HepG2 (cell line): ENCODE measurements around the gene TTBK1. TPM values are rescaled to one million over a fixed set of nuclear protein-coding genes. Genes with fewer than 3 reads are reported as not detected.
A peak's percentile ranks its signal among the peaks of the same experiment; 100 is the strongest.

Experiments
- ARHGAP35 ChIP-seq: sonication (generic); formaldehyde crosslinking; IDR thresholded peaks from 2 replicates; pipeline ENCODE4 v1.9.0; 2022; ENCODE audit warnings: mild to moderate bottlenecking, inconsistent platforms, moderate library complexity, missing genetic modification reagents, borderline replicate concordance
- CC2D1A ChIP-seq: sonication (generic); formaldehyde crosslinking; IDR thresholded peaks from 2 replicates; pipeline ENCODE4 v1.8.1; 2023; ENCODE audit warnings: mild to moderate bottlenecking, missing genetic modification reagents
- CCDC6 ChIP-seq: sonication (generic); formaldehyde crosslinking; IDR thresholded peaks from 2 replicates; pipeline ENCODE4 v1.8.1; 2022; ENCODE audit warnings: mild to moderate bottlenecking, missing genetic modification reagents, moderate library complexity
- CEBPG ChIP-seq: IDR thresholded peaks from 2 replicates; pipeline ENCODE4 v1.6.1; 2016
- EEA1 ChIP-seq: sonication (generic); formaldehyde crosslinking; IDR thresholded peaks from 2 replicates; pipeline ENCODE4 v1.5.1; 2020; ENCODE audit warnings: mild to moderate bottlenecking, missing genetic modification reagents, borderline replicate concordance
- FLYWCH1 ChIP-seq: sonication (generic); formaldehyde crosslinking; IDR thresholded peaks from 2 replicates; pipeline ENCODE4 v1.8.1; 2023; ENCODE audit warnings: mild to moderate bottlenecking, missing genetic modification reagents
- GLI4 ChIP-seq: sonication (generic); formaldehyde crosslinking; IDR thresholded peaks from 2 replicates; pipeline ENCODE4 v1.5.1; 2020; ENCODE audit warnings: missing genetic modification reagents, mild to moderate bottlenecking, moderate library complexity, borderline replicate concordance
- GLMP ChIP-seq: sonication (generic); formaldehyde crosslinking; IDR thresholded peaks from 2 replicates; pipeline ENCODE4 v1.9.0; 2021; ENCODE audit warnings: missing genetic modification reagents, mild to moderate bottlenecking, borderline replicate concordance
- GTF3A ChIP-seq: sonication (generic); formaldehyde crosslinking; conservative IDR thresholded peaks from 2 replicates; pipeline ENCODE4 v1.4.0; 2020; ENCODE audit warnings: mild to moderate bottlenecking, missing genetic modification reagents
- MAZ ChIP-seq, 2 experiments: sonication (generic) in 1 of 2; formaldehyde crosslinking in 1 of 2; IDR thresholded peaks; 2 replicates each; pipeline versions ENCODE4 v1.5.0 to v1.6.1; 2012 to 2020; ENCODE audit warnings: low read depth in 2 of 2, mild to moderate bottlenecking in 2 of 2, borderline replicate concordance in 1 of 2, improper control_type of control experiment in 1 of 2, low read length in 1 of 2, missing genetic modification reagents in 1 of 2, moderate library complexity in 1 of 2
- MTF2 ChIP-seq: sonication (generic); formaldehyde crosslinking; IDR thresholded peaks from 2 replicates; pipeline ENCODE4 v1.5.0; 2020; ENCODE audit warnings: missing genetic modification reagents, borderline replicate concordance
- NFIC ChIP-seq: IDR thresholded peaks from 2 replicates; pipeline ENCODE4 v1.6.1; 2012; ENCODE audit warnings: mild to moderate bottlenecking, low read length, inconsistent platforms
- NFRKB ChIP-seq: fragments of 450-650 bp; IDR thresholded peaks from 2 replicates; pipeline ENCODE4 v1.6.1; 2017
- NR3C1 ChIP-seq: sonication (generic); formaldehyde crosslinking; IDR thresholded peaks from 2 replicates; pipeline ENCODE4 v1.4.0; 2020; ENCODE audit warnings: missing genetic modification reagents
- REST ChIP-seq, 2 experiments: IDR thresholded peaks; 2 replicates each; pipeline ENCODE4 v1.6.1; 2011 to 2012; ENCODE audit warnings: low read length in 2 of 2, borderline replicate concordance in 1 of 2, low read depth in 1 of 2, mild to moderate bottlenecking in 1 of 2, moderate library complexity in 1 of 2
- SIN3A ChIP-seq: IDR thresholded peaks from 2 replicates; pipeline ENCODE4 v1.6.1; 2011; ENCODE audit warnings: low read depth, mild to moderate bottlenecking, control low read depth, low read length, borderline replicate concordance
- SIX4 ChIP-seq: sonication (generic); formaldehyde crosslinking; IDR thresholded peaks from 2 replicates; pipeline ENCODE4 v1.4.0; 2020; ENCODE audit warnings: missing genetic modification reagents
- THAP8 ChIP-seq: sonication (generic); formaldehyde crosslinking; IDR thresholded peaks from 2 replicates; pipeline ENCODE4 v1.5.1; 2020; ENCODE audit warnings: missing genetic modification reagents, mild to moderate bottlenecking, borderline replicate concordance
- ZNF143 ChIP-seq: sonication (generic); formaldehyde crosslinking; IDR thresholded peaks from 2 replicates; pipeline ENCODE4 v1.4.0; 2020; ENCODE audit warnings: missing genetic modification reagents
- ZNF275 ChIP-seq: sonication (generic); formaldehyde crosslinking; IDR thresholded peaks from 2 replicates; pipeline ENCODE4 v1.8.0; 2022; ENCODE audit warnings: missing genetic modification reagents, mild to moderate bottlenecking, inconsistent platforms, borderline replicate concordance
- ZNF552 ChIP-seq: sonication (generic); formaldehyde crosslinking; IDR thresholded peaks from 2 replicates; pipeline ENCODE4 v1.9.0; 2022; ENCODE audit warnings: missing genetic modification reagents, mild to moderate bottlenecking, borderline replicate concordance
- ZNF710 ChIP-seq: sonication (generic); formaldehyde crosslinking; IDR thresholded peaks from 2 replicates; pipeline ENCODE4 v1.5.0; 2020; ENCODE audit warnings: mild to moderate bottlenecking, missing genetic modification reagents, borderline replicate concordance
- polyA plus RNA-seq, 8 experiments: library from polyadenylated mRNA; depleted of rRNA in 3 of 8; stranded (reverse) in 7 of 8; unstranded in 1 of 8; fragments of >200 nt; fragmentation: Illumina TruSeq in 4 of 8; extraction: Trizol in 4 of 8; gene quantifications; 2 replicates each; pipeline versions ENCODE4 v1.2.1 to v1.2.3, GENCODE V29; 2011 to 2016; ENCODE audit warnings: low read depth in 4 of 8, missing spikeins in 1 of 8, mixed read lengths in 1 of 8; ENCODE audit not compliant: insufficient read depth in 1 of 8
- total RNA-seq, 5 experiments: library from RNA; depleted of rRNA; stranded (reverse); fragments of >200 nt; fragmentation: Illumina TruSeq; extraction: Trizol; gene quantifications; 2 replicates each; pipeline ENCODE4 v1.2.3, GENCODE V29; 2016; ENCODE audit warnings: low read depth in 1 of 5

TTBK1 gene
- total and polyA plus RNA-seq, 2 of the 13 experiments (the other 11 are each of a cell fraction or from before 2014, with no cell fraction given): 0.24 to 0.33 TPM

GRCh38 chr6:43277306-43277642 lies 34.0 kb downstream of the TTBK1 start (continued):
- no peak for TF ChIP-seq FLYWCH1 (CRISPR knock-in tag)
- no peak for TF ChIP-seq ZNF552 (CRISPR knock-in tag)
- TF ChIP-seq ZNF710 (CRISPR knock-in tag): peak; percentile 84; the same call in 1 of the 2 replicates
- no peak for TF ChIP-seq CEBPG (CRISPR knock-in tag)
- no peak for TF ChIP-seq MAZ (IDR thresholded peaks at IDR 0.05; ENCODE audit: borderline replicate concordance, low read depth, low read length)
- TF ChIP-seq MAZ (CRISPR knock-in tag; IDR thresholded peaks at IDR 0.05; ENCODE audit: low read depth): no peak
- no peak for TF ChIP-seq ARHGAP35 (CRISPR knock-in tag)
- no peak for TF ChIP-seq NR3C1 (CRISPR knock-in tag)
- TF ChIP-seq MTF2 (CRISPR knock-in tag): no peak
- no peak for TF ChIP-seq CC2D1A (CRISPR knock-in tag)
- no peak for TF ChIP-seq NFIC
- no peak for TF ChIP-seq REST (IDR thresholded peaks at IDR 0.05; ENCODE audit: borderline replicate concordance in 1 of 2, low read depth in 1 of 2, low read length in 2 of 2)
- no peak for TF ChIP-seq NFRKB
- no peak for TF ChIP-seq EEA1 (CRISPR knock-in tag)
- TF ChIP-seq ZNF143: peak; percentile 20; the same call in 1 of the 2 replicates
- TF ChIP-seq CCDC6 (CRISPR knock-in tag): no peak
- TF ChIP-seq THAP8 (CRISPR knock-in tag): no peak
- TF ChIP-seq ZNF275: no peak
- TF ChIP-seq GTF3A (CRISPR knock-in tag): no peak
- TF ChIP-seq SIX4: no peak
- TF ChIP-seq SIN3A: no peak
- TF ChIP-seq GLI4 (CRISPR knock-in tag): no peak
- TF ChIP-seq GLMP: no peak
